ENCODE results near the gene CDC42.
"Not testable (repeated sequence)": the region's sequence is repeated elsewhere in the genome, so short reads cannot be mapped to it uniquely, and the experiment has no call there.

- not testable (repeated sequence) for TF ChIP-seq EZH2 (IDR thresholded peaks at IDR 0.05; ENCODE audit: borderline replicate concordance, low read depth, low read length, poor library complexity, severe bottlenecking)
- TF ChIP-seq, protein P1, sequence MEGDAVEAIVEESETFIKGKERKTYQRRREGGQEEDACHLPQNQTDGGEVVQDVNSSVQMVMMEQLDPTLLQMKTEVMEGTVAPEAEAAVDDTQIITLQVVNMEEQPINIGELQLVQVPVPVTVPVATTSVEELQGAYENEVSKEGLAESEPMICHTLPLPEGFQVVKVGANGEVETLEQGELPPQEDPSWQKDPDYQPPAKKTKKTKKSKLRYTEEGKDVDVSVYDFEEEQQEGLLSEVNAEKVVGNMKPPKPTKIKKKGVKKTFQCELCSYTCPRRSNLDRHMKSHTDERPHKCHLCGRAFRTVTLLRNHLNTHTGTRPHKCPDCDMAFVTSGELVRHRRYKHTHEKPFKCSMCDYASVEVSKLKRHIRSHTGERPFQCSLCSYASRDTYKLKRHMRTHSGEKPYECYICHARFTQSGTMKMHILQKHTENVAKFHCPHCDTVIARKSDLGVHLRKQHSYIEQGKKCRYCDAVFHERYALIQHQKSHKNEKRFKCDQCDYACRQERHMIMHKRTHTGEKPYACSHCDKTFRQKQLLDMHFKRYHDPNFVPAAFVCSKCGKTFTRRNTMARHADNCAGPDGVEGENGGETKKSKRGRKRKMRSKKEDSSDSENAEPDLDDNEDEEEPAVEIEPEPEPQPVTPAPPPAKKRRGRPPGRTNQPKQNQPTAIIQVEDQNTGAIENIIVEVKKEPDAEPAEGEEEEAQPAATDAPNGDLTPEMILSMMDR (conservative IDR thresholded peaks at IDR 0.05; ENCODE audit: low read depth, low read length) = peak; percentile 55
Observed at GRCh38 chr1:22005261-22006149, 47.0 kb upstream of the CDC42 start.
